ENCODE results near the gene DUSP18.
"Not testable (repeated sequence)": the region's sequence is repeated elsewhere in the genome, so short reads cannot be mapped to it uniquely, and the experiment has no call there.

The DUSP18 gene

GRCh38 chr22:30635273-30636225 lies 32.1 kb downstream of the DUSP18 start, which contains the start of gene SLC35E4:
Gene SLC35E4 (plus strand): TSS chr22:30635781. CDS start chr22:30636451, 670 bp downstream.
- in situ Hi-C loops (cut with HindIII; ENCODE audit: low sequenced_read_pairs): no loop called here
- peak within 1 kb of the TSS; percentile 47 for H3K4me3 ChIP-seq (ENCODE audit: low read depth, low read length)
- peak; percentile 37 for DNase-seq (ENCODE audit: low read depth)
- TF ChIP-seq CTCF (IDR thresholded peaks at IDR 0.05; ENCODE audit: low read depth, low read length, missing control alignments): peak; percentile 37

GRCh38 chr22:30634471-30635233 lies 33.0 kb downstream of the DUSP18 start:
- in situ Hi-C loops (cut with HindIII; ENCODE audit: low sequenced_read_pairs): no loop called here
- TF ChIP-seq CTCF (IDR thresholded peaks at IDR 0.05; ENCODE audit: low read depth, low read length, missing control alignments): peak; percentile 94
- DNase-seq (ENCODE audit: low read depth): peak; percentile 60
- peak overlapping the region; percentile 47 for H3K4me3 ChIP-seq (ENCODE audit: low read depth, low read length)

GRCh38 chr22:30631469-30631868 lies 36.2 kb downstream of the DUSP18 start:
- DNase-seq (ENCODE audit: low read depth); in situ Hi-C loops (cut with HindIII; ENCODE audit: low sequenced_read_pairs); H3K4me3 ChIP-seq (ENCODE audit: low read depth, low read length): not testable (repeated sequence)

GRCh38 chr22:30628491-30628890 lies 39.2 kb downstream of the DUSP18 start:
- in situ Hi-C loops (cut with HindIII; ENCODE audit: low sequenced_read_pairs): no loop called here
- DNase-seq (ENCODE audit: low read depth): no peak

GRCh38 chr22:30627471-30627870 lies 40.2 kb downstream of the DUSP18 start:
- no peak overlapping the region for H3K4me3 ChIP-seq (ENCODE audit: low read depth, low read length)
- in situ Hi-C loops (cut with HindIII; ENCODE audit: low sequenced_read_pairs): no loop called here
- no peak for DNase-seq (ENCODE audit: low read depth)
- no peak for TF ChIP-seq CTCF (IDR thresholded peaks at IDR 0.05; ENCODE audit: low read depth, low read length, missing control alignments)

More at GRCh38 chr22:30628491-30628890, 39.2 kb downstream of the DUSP18 start:
- TF ChIP-seq CTCF (IDR thresholded peaks at IDR 0.05; ENCODE audit: low read depth, low read length, missing control alignments): no peak
- no peak overlapping the region for H3K4me3 ChIP-seq (ENCODE audit: low read depth, low read length)

GRCh38 chr22:30626413-30626812 lies 41.3 kb downstream of the DUSP18 start:
- no peak for TF ChIP-seq CTCF (IDR thresholded peaks at IDR 0.05; ENCODE audit: low read depth, low read length, missing control alignments)
- H3K4me3 ChIP-seq (ENCODE audit: low read depth, low read length): no peak overlapping the region
- no peak for DNase-seq (ENCODE audit: low read depth)
- in situ Hi-C loops (cut with HindIII; ENCODE audit: low sequenced_read_pairs): no loop called here

GRCh38 chr22:30619909-30620308 lies 47.8 kb downstream of the DUSP18 start:
- H3K4me3 ChIP-seq (ENCODE audit: low read depth, low read length); DNase-seq (ENCODE audit: low read depth); in situ Hi-C loops (cut with HindIII; ENCODE audit: low sequenced_read_pairs): not testable (repeated sequence)

All from astrocyte of the cerebellum (primary cell).